Liver (tissue), 3 donors: ENCODE results near the gene RNF220.

ENCODE experiments used
- CTCF ChIP-seq: fragments of 150-350 bp; IDR thresholded peaks from 2 replicates; pipeline ENCODE4 v1.5.1; 2017; ENCODE audit warnings: improper control_type of control experiment, low read depth, low read length; ENCODE audit not compliant: missing input control
- EGR1 ChIP-seq, 2 donors: IDR thresholded peaks; 2 replicates each; pipeline ENCODE4 v1.6.1; 2016 to 2018; ENCODE audit warnings: antibody characterized with exemption in 2 of 2, low read depth in 2 of 2
- FOXA2 ChIP-seq: IDR thresholded peaks from 2 replicates; pipeline ENCODE4 v1.6.1; 2016; ENCODE audit warnings: antibody characterized with exemption
- GABPA ChIP-seq, 2 donors: IDR thresholded peaks in 1 of 2; conservative IDR thresholded peaks in 1 of 2; 2 replicates each; pipeline ENCODE4 v1.6.1; 2016; ENCODE audit warnings: antibody characterized with exemption in 2 of 2, mild to moderate bottlenecking in 1 of 2, moderate library complexity in 1 of 2
- RAD21 ChIP-seq, 2 donors: IDR thresholded peaks; 2 replicates each; pipeline ENCODE4 v1.6.1; 2016; ENCODE audit warnings: antibody characterized with exemption in 2 of 2, mild to moderate bottlenecking in 2 of 2
- SP1 ChIP-seq: IDR thresholded peaks from 2 replicates; pipeline ENCODE4 v1.6.1; 2018; ENCODE audit warnings: antibody characterized with exemption, mild to moderate bottlenecking
- TAF1 ChIP-seq: conservative IDR thresholded peaks from 2 replicates; pipeline ENCODE4 v1.6.1; 2016; ENCODE audit warnings: antibody characterized with exemption, mild to moderate bottlenecking
- TF ChIP-seq, protein P1 (sequence below): IDR thresholded peaks from 2 replicates; pipeline ENCODE4 v1.6.1; 2016; ENCODE audit warnings: antibody characterized with exemption, mild to moderate bottlenecking
- TF ChIP-seq, protein P2 (sequence below): IDR thresholded peaks from 2 replicates; pipeline ENCODE4 v1.6.1; 2016; ENCODE audit warnings: antibody characterized with exemption
- donor health status: healthy.
- donor health status: healthy.

GRCh38 chr1:44611866-44612265 is 206.8 kb downstream of the RNF220 start:
- TF ChIP-seq CTCF (no peak), RAD21 (IDR thresholded peaks at IDR 0.05) (no peak), GABPA (IDR thresholded peaks at IDR 0.05 in 1 of 2, conservative IDR thresholded peaks at IDR 0.05 in 1 of 2) (no peak), TAF1 (no peak), EGR1 (IDR thresholded peaks at IDR 0.05; ENCODE audit: low read depth in 2 of 2) (no peak), SP1 (no peak), FOXA2 (no peak)
- TF ChIP-seq, protein P1, sequence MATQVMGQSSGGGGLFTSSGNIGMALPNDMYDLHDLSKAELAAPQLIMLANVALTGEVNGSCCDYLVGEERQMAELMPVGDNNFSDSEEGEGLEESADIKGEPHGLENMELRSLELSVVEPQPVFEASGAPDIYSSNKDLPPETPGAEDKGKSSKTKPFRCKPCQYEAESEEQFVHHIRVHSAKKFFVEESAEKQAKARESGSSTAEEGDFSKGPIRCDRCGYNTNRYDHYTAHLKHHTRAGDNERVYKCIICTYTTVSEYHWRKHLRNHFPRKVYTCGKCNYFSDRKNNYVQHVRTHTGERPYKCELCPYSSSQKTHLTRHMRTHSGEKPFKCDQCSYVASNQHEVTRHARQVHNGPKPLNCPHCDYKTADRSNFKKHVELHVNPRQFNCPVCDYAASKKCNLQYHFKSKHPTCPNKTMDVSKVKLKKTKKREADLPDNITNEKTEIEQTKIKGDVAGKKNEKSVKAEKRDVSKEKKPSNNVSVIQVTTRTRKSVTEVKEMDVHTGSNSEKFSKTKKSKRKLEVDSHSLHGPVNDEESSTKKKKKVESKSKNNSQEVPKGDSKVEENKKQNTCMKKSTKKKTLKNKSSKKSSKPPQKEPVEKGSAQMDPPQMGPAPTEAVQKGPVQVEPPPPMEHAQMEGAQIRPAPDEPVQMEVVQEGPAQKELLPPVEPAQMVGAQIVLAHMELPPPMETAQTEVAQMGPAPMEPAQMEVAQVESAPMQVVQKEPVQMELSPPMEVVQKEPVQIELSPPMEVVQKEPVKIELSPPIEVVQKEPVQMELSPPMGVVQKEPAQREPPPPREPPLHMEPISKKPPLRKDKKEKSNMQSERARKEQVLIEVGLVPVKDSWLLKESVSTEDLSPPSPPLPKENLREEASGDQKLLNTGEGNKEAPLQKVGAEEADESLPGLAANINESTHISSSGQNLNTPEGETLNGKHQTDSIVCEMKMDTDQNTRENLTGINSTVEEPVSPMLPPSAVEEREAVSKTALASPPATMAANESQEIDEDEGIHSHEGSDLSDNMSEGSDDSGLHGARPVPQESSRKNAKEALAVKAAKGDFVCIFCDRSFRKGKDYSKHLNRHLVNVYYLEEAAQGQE = no peak
- TF ChIP-seq, protein P2, sequence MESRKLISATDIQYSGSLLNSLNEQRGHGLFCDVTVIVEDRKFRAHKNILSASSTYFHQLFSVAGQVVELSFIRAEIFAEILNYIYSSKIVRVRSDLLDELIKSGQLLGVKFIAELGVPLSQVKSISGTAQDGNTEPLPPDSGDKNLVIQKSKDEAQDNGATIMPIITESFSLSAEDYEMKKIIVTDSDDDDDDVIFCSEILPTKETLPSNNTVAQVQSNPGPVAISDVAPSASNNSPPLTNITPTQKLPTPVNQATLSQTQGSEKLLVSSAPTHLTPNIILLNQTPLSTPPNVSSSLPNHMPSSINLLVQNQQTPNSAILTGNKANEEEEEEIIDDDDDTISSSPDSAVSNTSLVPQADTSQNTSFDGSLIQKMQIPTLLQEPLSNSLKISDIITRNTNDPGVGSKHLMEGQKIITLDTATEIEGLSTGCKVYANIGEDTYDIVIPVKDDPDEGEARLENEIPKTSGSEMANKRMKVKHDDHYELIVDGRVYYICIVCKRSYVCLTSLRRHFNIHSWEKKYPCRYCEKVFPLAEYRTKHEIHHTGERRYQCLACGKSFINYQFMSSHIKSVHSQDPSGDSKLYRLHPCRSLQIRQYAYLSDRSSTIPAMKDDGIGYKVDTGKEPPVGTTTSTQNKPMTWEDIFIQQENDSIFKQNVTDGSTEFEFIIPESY = no peak
